Epidermal melanocyte (primary cell): ENCODE results near the gene DNAJA3.

Source experiments
- DNase-seq: peaks from one replicate; pipeline ENCODE4 v3.0.0; 2011; ENCODE audit warnings: low spot score; ENCODE audit not compliant: insufficient read length

Gene DNAJA3

GRCh38 chr16:4404967-4405696 lies 20.5 kb upstream of the DNAJA3 start:
- no peak for DNase-seq

GRCh38 chr16:4407543-4408322 lies 17.9 kb upstream of the DNAJA3 start:
- no peak for DNase-seq

- DNase-seq, result no peak
Observed at GRCh38 chr16:4408323-4408690, 17.4 kb upstream of the DNAJA3 start.

- DNase-seq, result no peak
Observed at GRCh38 chr16:4409081-4409932, 16.4 kb upstream of the DNAJA3 start.

- DNase-seq, result peak; percentile 92
Observed at GRCh38 chr16:4410335-4411075, 15.2 kb upstream of the DNAJA3 start.

GRCh38 chr16:4411684-4412083 lies 14.0 kb upstream of the DNAJA3 start:
- peak; percentile 76 for DNase-seq

- DNase-seq, result no peak
Observed at GRCh38 chr16:4412159-4412558, 13.5 kb upstream of the DNAJA3 start.

- DNase-seq, result no peak
Observed at GRCh38 chr16:4412854-4413253, 12.8 kb upstream of the DNAJA3 start.

- no peak for DNase-seq
Observed at GRCh38 chr16:4414187-4414917, 11.3 kb upstream of the DNAJA3 start.

- no peak for DNase-seq
Observed at GRCh38 chr16:4415538-4416199, 10.0 kb upstream of the DNAJA3 start.

- DNase-seq, result peak; percentile 84
Observed at GRCh38 chr16:4416200-4417032, 9.3 kb upstream of the DNAJA3 start, which contains the start of gene CORO7. Gene CORO7 (minus strand): TSS chr16:4416596. CDS start chr16:4416518, 78 bp downstream.

- no peak for DNase-seq
Observed at GRCh38 chr16:4419402-4419959, 6.2 kb upstream of the DNAJA3 start.

- DNase-seq, result no peak
Observed at GRCh38 chr16:4420505-4421105, 5.1 kb upstream of the DNAJA3 start.

- DNase-seq, result no peak
Observed at GRCh38 chr16:4426021-4426684, 485 bp downstream of the DNAJA3 start.

GRCh38 chr16:4426722-4427372 lies 1.2 kb downstream of the DNAJA3 start:
- no peak for DNase-seq

- no peak for DNase-seq
Observed at GRCh38 chr16:4428500-4428899, 2.8 kb downstream of the DNAJA3 start.

- DNase-seq, result no peak
Observed at GRCh38 chr16:4431023-4431422, 5.4 kb downstream of the DNAJA3 start.
